ENCODE measurements around the gene SLC38A2. TPM values are rescaled to one million over a fixed set of nuclear protein-coding genes. Genes with fewer than 3 reads are reported as not detected.
A peak's percentile ranks its signal among the peaks of the same experiment; 100 is the strongest.

The SLC38A2 gene
- total RNA-seq, 2 donors from 2014 or later, result 334 to 384 TPM

DNA sequence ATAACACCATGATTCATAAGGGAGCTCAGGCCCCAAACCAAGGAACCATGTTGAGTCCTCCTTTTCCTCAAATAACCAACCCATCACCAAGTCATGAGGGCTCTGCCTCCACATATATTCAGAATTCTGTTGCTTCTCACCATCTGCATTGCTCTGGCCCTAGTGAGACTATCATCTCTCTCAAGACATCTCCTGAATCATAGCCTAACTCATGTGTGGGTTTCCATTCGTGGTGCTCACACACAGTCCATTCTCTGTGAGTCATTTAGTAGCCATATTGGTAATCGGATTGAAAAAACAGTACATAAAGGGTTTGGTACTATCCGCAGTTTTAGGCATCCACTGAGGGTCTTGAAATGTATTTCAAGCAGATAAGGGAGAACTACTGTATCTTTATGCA, 5.1 kb upstream of the SLC38A2 start:
- Histone ChIP-seq H3K27ac (no peak overlapping the region), H3K4me1 (ENCODE audit: control insufficient read depth in 1 of 2, low read depth in 2 of 2) (peaks cover 4 to 14% of the 10 kb centered on the region in 2 donors), H3K9me3 (no peaks in the 10 kb centered on the region), H3K36me3 (no peaks in the 10 kb centered on the region), H3K27me3 (replicated peaks; ENCODE audit: insufficient read depth) (no peaks in the 10 kb centered on the region), H3K4me3 (no peak overlapping the region)
- DNase-seq (ENCODE audit: low spot score), result no peak
- ATAC-seq (ENCODE audit: insufficient number of reproducible peaks, low FRiP score, low read depth), result no peak
- TF ChIP-seq, protein P1, sequence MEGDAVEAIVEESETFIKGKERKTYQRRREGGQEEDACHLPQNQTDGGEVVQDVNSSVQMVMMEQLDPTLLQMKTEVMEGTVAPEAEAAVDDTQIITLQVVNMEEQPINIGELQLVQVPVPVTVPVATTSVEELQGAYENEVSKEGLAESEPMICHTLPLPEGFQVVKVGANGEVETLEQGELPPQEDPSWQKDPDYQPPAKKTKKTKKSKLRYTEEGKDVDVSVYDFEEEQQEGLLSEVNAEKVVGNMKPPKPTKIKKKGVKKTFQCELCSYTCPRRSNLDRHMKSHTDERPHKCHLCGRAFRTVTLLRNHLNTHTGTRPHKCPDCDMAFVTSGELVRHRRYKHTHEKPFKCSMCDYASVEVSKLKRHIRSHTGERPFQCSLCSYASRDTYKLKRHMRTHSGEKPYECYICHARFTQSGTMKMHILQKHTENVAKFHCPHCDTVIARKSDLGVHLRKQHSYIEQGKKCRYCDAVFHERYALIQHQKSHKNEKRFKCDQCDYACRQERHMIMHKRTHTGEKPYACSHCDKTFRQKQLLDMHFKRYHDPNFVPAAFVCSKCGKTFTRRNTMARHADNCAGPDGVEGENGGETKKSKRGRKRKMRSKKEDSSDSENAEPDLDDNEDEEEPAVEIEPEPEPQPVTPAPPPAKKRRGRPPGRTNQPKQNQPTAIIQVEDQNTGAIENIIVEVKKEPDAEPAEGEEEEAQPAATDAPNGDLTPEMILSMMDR (IDR thresholded peaks at IDR 0.05), result no peak

DNA sequence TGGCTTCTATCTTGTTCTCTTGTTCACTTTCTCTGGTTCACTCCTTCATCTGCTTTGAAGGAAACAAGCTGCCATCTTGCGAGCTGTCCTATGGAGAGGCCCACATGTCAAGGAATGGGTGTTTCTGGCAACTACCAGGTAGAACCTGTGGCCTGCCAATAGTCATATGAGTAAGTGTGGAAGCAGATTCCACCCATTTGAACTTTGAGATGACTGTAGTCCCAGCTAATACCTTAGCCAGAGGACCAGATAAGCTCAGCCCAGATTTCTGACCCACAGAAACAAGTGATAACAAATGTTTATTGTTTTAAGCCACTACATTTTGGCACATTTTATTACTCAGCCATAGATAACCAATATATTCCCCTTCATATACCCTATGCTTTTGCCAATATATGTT, 4.0 kb upstream of the SLC38A2 start:
- ATAC-seq (ENCODE audit: insufficient number of reproducible peaks, low FRiP score, low read depth), result no peak
- TF ChIP-seq, protein P1 (IDR thresholded peaks at IDR 0.05), result no peak
- Histone ChIP-seq H3K4me1 (ENCODE audit: control insufficient read depth in 1 of 2, low read depth in 2 of 2) (peaks cover 0 to 9% of the 10 kb centered on the region in 2 donors), H3K27me3 (replicated peaks; ENCODE audit: insufficient read depth) (no peaks in the 10 kb centered on the region), H3K27ac (no peak overlapping the region), H3K9me3 (no peaks in the 10 kb centered on the region), H3K36me3 (no peaks in the 10 kb centered on the region), H3K4me3 (no peak overlapping the region)
- DNase-seq (ENCODE audit: low spot score), result no peak

DNA sequence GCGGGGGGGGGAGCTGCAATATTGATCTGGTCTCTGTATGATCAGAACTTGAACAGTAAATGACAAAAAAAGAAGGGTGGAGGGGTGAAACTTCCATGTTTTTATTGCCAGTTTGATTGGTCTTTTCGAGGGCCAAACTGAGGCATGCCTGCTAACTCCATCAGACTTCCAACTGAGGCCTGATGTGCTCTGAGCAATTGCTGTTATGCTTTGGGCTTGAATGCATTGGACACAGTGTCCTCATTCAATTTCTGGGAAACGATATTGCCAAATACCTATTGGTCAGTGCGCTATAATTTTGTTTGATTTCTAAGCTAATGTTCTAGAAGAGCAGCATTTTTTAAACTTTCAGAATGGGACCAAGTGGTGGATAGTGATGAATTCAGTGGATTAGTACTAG, 2.1 kb upstream of the SLC38A2 start:
- DNase-seq (ENCODE audit: low spot score), result no peak
- peaks cover 12% of the 10 kb centered on the region for H3K36me3 ChIP-seq
- H3K4me3 ChIP-seq, result no peak overlapping the region
- peaks cover 6 to 16% of the 10 kb centered on the region in 2 donors for H3K4me1 ChIP-seq (ENCODE audit: control insufficient read depth in 1 of 2, low read depth in 2 of 2)
- no peaks in the 10 kb centered on the region for H3K9me3 ChIP-seq
- H3K27me3 ChIP-seq (replicated peaks; ENCODE audit: insufficient read depth), result no peaks in the 10 kb centered on the region
- TF ChIP-seq, protein P1 (IDR thresholded peaks at IDR 0.05), result no peak
- ATAC-seq (ENCODE audit: insufficient number of reproducible peaks, low FRiP score, low read depth), result no peak
- no peak overlapping the region for H3K27ac ChIP-seq

DNA sequence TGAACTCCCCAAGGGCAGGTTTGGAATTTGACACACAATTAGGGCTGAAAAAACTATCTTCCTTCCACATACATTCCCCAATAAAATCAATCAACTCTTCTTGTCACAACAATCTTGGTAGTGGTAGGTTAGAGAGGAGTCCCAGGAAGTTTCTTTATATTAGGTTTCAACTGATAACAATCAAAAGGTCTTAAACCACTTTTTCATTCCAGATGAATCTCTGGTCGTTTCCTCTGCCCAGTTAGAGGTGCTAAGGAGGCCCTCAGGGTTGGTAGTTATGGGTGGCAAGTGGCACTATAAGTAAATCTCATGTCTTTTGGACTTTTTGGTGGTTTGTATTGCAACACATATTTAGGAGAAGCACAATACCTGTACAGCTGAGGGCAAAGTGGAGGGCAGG, 1.7 kb upstream of the SLC38A2 start:
- DNase-seq (ENCODE audit: low spot score) (no peak), ATAC-seq (ENCODE audit: insufficient number of reproducible peaks, low FRiP score, low read depth) (no peak)
- TF ChIP-seq, protein P1 (IDR thresholded peaks at IDR 0.05), result no peak
- Histone ChIP-seq H3K36me3 (peaks cover 16% of the 10 kb centered on the region), H3K27me3 (replicated peaks; ENCODE audit: insufficient read depth) (no peaks in the 10 kb centered on the region), H3K9me3 (no peaks in the 10 kb centered on the region), H3K4me3 (no peak overlapping the region), H3K4me1 (ENCODE audit: control insufficient read depth in 1 of 2, low read depth in 2 of 2) (peaks cover 10 to 20% of the 10 kb centered on the region in 2 donors), H3K27ac (peak overlapping the region; percentile 96 to 99)

DNA sequence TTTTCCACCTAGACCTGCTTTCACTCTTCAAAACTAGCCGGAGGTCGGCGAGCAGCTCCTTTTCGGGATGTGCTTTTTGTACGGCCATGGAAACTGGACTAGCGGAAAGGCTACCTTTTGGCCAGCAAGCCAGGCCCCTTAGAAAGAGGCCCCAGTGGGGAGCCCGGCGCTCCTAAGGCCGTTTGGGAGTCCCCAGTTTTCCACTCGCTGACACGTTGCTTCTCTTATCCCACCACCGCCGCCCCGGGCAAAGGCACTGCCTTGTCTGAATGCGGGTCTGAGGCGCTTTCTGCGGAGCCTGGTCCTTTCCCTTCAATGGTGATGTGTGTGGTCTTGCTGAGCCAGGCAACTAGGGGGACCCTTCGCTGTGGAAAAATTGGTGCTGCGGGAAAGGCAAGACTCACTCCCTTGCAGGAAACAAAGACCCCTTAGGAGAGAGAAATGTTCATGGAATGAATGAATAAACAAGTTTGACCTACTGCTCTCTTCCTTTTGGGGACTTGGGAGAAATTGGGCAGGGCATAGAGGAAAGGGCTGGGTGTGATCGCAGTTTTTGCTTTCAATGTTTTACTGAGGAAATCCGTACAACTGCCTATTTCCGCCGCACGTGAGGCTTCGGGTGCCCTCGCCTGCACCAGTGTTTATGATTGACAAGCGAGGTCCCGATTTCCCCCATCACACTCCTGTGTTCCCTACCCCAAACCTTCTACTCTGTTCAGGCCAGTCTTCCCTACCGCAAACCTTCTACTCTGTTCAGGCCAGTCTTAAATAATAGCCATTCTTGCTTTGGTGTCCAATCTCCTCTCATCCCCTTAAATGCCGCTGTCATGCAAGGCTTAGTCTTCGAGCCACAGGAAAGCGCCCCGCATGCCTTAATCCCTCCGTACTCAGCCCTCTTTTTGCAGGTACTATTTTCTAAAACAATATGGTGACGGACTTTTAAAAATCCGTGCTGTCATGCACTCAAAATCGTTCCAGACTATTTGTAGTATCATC, 1.0 kb upstream of the SLC38A2 start:
- Histone ChIP-seq H3K36me3 (peaks cover 22% of the 10 kb centered on the region), H3K4me1 (ENCODE audit: control insufficient read depth in 1 of 2, low read depth in 2 of 2) (peaks cover 17 to 27% of the 10 kb centered on the region in 2 donors), H3K4me3 (peak overlapping the region; percentile 95), H3K9me3 (no peaks in the 10 kb centered on the region), H3K27ac (peak overlapping the region; percentile 96 to 99), H3K27me3 (replicated peaks; ENCODE audit: insufficient read depth) (no peaks in the 10 kb centered on the region)
- DNase-seq (ENCODE audit: low spot score) (no peak), ATAC-seq (ENCODE audit: insufficient number of reproducible peaks, low FRiP score, low read depth) (no peak)
- TF ChIP-seq, protein P1 (IDR thresholded peaks at IDR 0.05), result no peak

All from thoracic aorta (tissue), 2 donors.